GM19397 (cell line): Measurements from ENCODE around the gene CD2BP2.
"Not testable (repeated sequence)": the region's sequence is repeated elsewhere in the genome, so short reads cannot be mapped to it uniquely, and the experiment has no call there.

Experiments
- ATAC-seq: cut with Tn5 transposase; IDR thresholded peaks from one replicate; pipeline ENCODE4 v1.9.1; 2021; ENCODE audit warnings: mild to moderate bottlenecking, moderate library complexity; ENCODE audit not compliant: unreplicated experiment

The CD2BP2 gene

DNA sequence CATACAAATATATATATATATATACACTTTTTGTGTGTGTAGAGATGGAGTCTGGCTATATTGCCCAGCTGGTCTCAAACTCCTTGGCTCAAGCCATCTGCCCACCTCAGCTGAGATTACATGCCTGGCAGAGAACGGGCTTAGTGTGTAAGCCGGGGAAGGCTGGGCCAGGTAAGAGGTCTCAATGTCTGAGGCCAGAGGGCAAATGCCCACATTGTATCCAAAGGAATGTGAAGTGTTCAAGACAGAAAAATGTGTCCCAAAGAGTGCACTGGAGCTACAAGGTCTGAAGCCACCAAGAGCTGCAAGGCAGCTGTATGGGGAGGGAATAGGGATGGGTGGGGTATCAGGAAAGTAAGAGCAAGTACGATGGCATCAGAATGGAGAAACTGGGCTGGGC, 8.8 kb downstream of the CD2BP2 start:
- no peak for ATAC-seq

DNA sequence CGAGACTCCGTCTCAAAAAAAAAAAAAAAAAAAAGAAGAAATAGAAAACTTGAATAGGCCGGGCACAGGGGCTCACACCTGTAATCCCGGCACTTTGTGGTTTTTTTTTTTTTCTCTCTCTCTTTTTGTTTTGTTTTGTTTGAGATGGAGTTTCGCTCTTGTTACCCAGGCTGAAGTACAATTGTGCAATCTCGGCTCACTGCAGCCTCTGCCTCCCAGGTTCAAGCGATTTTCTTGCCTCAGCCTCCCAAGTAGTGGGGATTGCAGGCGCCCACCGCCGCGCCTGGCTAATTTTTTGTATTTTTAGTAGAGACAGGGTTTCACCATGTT, 11.7 kb downstream of the CD2BP2 start:
- not testable (repeated sequence) for ATAC-seq

DNA sequence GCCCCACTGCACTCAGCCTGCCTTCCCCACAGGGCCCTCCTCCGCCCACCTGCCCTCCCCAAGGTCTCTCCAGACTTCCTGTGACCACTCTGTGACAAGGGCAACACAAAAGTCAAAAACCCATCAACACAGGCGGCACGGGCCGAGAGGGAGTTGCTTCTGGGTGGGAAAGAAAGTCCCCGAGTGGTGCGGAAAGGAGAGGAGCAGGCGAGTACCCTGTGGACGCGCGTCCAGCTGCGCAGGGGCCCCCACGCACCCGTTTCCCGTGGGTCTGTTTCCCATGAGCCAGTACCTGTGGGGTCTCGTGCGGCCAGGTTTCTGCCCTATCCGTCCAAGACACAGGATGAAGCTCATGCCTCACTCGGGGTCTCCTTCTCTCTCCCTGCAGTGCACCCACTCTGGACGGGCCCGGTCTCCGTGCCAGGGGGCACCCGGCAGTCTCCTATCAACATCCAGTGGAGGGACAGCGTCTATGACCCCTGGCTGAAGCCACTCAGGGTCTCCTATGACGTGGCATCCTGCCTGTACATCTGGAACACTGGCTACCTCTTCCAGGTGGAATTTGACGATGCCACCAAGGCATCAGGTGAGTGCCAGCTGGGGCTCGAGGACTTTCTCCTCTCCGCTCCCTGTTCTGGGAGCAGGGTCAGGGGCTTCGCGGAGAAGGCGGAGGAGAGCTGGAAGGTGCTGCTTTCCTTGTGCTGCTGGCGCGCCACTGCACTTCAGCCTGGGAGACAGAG, 12.2 kb downstream of the CD2BP2 start:
- ATAC-seq = no peak

DNA sequence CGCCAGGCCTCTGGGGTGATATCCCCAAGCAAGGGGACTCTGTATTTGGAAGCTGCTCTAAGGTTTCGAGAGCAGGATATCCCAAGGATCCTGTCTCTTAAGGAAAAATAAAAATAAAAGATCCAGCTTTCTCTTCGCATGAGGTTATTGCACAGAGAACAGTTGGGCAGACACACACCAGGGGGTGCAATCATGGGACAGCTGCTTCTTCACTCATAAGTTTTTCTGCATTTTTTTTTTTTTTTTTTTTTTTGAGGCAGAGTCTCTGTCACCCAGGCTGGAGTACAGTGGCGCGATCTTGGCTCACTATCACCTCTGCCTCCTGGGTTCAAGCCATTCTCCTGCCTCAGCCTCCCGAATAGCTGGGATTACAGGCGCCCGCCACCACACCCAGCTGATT, 13.1 kb downstream of the CD2BP2 start:
- ATAC-seq = not testable (repeated sequence)

DNA sequence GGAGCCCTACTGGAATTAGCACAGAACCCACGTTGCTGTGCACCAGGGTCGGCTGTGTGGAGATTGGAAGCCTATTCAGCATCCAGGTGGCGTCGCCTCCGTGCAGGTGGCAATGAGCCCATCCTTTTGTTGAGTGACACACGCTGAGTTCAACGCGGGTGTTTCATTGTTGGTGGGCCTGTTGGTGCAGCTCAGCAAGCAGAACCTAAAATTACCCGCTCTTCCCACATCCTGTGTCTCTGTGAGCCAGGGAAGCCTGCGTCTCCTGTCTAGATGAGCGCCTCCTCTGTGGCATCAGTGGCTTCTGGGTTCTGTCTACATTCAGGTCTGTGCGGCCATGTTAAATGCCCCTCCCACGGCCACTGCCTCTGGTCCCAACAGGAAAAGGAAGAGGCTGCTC, 14.5 kb downstream of the CD2BP2 start:
- no peak for ATAC-seq

DNA sequence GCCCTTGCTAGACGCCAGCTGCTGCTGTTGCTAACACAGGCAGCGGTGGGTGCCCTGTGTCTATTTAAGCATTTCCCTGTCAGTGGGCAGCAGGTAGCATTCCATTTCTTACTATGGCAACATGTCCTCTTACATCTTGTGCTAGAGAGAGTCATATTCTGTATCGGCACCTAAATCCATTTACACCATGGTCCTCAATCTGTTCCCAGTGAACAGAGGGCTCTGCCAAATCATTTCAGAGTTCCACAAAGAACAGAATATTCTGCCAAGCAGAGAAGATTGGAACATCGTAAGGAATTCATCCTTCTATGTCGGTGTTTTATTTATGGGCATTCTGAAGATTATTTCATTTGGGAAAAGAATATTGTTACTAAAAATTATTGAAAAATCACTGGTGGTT, 16.4 kb downstream of the CD2BP2 start:
- not testable (repeated sequence) for ATAC-seq

DNA sequence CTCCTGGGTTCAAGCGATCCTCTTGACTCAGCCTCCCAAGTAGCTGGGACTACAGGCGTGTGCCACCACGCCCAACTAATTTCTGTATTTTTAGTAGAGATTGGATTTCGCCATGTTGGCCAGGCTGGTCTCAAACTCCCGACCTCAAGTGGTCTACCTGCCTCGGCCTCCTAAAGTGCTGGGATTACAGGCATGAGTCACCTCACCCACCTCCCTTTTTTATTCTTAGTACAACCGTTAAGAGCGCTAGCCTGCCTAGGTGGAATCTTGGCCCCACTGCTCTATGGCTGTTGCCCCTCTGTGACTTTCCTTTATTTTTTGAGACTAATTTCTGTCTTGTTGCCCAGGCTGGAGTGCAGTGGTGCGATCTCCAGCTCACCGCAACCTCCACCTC, 17.1 kb downstream of the CD2BP2 start:
- ATAC-seq = not testable (repeated sequence)

DNA sequence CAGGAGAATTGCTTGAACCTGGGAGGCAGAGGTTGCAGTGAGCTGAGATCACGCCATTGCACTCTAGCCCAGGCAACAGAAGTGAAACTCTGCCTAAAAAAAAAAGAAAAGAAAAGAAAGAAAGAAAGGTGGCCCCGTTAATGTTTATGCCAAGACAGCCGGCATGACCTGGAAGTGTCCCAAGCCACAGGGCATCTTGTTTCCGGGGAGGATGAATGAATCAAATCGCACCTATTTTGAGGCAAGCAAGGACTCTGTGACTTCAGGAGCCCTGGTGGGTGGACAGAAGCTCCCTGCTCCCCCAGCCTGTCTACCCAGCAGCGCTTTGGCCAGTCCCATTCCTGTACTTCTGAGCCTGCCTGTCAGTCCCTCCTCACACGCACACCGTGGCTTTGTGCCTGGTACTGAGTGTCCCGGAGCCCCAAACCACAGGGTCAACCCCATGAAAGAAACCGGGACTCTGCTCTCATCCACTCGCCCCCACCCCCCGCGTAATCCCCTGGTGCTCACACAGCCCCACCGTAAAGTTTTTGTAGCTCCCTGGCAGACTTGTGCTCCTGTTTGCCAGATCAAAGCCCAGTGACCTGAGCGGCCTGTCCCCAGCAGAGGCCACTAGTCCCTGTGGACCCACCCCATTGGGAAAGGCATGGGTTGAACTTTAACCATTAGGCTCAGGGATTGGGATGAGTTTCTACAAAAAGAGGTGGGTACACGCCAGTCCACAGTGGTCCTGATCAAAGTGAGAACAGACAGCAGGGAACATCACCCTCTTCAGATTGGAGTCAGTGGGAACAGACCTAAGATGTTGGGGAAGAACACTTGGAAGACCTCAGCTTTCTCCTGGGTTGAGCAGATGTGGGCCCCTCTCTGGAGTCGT, 19.3 kb downstream of the CD2BP2 start:
- no peak for ATAC-seq

DNA sequence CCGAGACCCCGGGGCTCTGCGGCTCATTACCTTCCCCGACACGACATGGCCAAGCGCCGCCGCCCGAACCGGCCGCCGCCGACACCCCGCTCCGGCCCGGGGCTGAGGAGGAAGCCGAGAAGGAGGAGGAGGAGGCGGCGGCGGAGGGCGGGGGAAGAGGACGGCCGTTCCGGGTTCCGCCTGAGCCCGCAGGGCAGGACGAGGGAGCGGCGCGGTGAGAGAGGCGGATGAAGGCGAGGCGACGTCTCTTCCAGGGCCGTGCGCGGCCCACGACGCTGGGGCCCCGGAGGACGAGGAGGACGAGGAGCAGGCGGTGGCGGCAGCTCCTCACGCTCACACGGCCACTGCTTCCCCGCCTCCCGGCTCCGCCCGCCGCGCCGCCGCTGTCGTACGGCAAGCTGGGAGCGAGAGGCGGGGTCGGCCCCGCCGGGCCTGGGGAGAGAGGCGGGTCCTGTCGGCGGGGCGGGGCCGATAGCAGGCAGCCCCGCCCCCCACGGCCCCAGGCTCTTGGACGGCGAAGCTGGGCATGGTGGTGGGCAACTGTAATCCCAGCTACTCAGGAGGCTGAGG, 20.0 kb downstream of the CD2BP2 start:
- peak; percentile 77 for ATAC-seq

DNA sequence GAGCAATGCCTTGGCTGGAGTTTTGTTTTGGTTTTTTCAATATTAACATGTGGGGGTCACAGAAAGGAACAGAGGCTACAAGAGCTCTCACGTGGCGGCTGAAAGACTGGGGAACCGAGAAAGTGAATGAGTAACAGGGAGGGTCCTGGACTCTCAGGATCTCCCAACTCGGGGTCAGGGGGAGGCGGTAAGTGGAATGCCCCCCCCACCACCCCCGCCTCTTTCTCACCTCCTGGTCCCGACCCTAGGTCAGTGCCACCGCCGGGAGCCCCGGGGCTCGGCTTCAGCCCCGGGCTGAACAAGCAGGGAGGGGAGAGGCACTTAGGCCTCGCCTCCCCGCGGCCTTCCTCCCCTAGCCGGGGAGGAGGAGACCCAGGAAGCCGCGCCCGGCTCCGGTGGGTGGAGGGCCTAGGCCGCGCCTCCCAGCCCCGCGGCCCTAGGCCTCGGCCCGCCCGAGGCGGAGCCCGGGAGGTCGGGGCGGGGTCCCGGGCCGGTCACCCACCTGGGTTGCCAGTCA, 20.6 kb downstream of the CD2BP2 start:
- peak; percentile 89 for ATAC-seq

- ATAC-seq = not testable (repeated sequence)
Observed at GRCh38 chr16:30324220-30324619, 30.9 kb downstream of the CD2BP2 start.

GRCh38 chr16:30318647-30319046, 36.5 kb downstream of the CD2BP2 start:
- ATAC-seq = not testable (repeated sequence)

GRCh38 chr16:30310937-30311336, 44.2 kb downstream of the CD2BP2 start:
- ATAC-seq = not testable (repeated sequence)

DNA sequence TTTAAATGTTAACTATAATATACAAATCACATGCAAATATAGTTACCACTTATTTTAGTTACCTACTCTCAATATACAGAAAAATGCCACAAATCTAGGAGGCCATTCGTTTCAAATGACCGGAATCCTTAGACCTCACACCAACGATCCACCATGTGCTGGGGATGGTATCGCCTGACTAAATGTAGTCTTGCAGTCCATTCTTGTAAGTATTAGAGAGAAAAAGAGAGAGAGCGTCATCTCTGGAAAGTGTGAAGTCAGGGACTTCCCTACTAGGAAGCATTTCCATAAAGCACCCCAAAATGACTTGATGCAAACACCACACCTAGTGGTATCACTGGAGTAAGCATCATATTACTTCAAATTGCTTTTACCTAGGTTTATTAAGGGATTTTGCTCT, 45.9 kb downstream of the CD2BP2 start:
- ATAC-seq = not testable (repeated sequence)
